GM23338 (cell line): ENCODE measurements around the gene MAN1B1.

ENCODE experiments used
- CTCF ChIP-seq, 2 experiments: fragments of 200-600 bp in 1 of 2; sonication (generic) in 1 of 2; conservative IDR thresholded peaks; 2 replicates each; pipeline versions ENCODE4 v1.5.1 to v1.6.1; 2016 to 2017; ENCODE audit warnings: antibody characterized with exemption in 2 of 2, low read depth in 2 of 2, mild to moderate bottlenecking in 2 of 2, moderate library complexity in 1 of 2
- EZH2 ChIP-seq: fragments of 200-600 bp; sonication (generic); IDR thresholded peaks from one replicate; pipeline ENCODE4 v1.8.0; 2017; ENCODE audit warnings: antibody characterized with exemption, mild to moderate bottlenecking, low read depth; ENCODE audit not compliant: unreplicated experiment
- NANOG ChIP-seq: IDR thresholded peaks from 2 replicates; pipeline ENCODE4 v1.6.1; 2016; ENCODE audit warnings: antibody characterized with exemption, borderline replicate concordance
- POLR2AphosphoS5 ChIP-seq: IDR thresholded peaks from 2 replicates; pipeline ENCODE4 v1.6.1; 2016; ENCODE audit warnings: antibody characterized with exemption, low read depth
- STAT1 ChIP-seq: IDR thresholded peaks from one replicate; pipeline ENCODE4 v1.6.1; 2016; ENCODE audit warnings: antibody characterized with exemption; ENCODE audit not compliant: unreplicated experiment

GRCh38 chr9:137037483-137037882 lies 49.3 kb upstream of the MAN1B1 start:
- TF ChIP-seq CTCF (conservative IDR thresholded peaks at IDR 0.05; ENCODE audit: low read depth in 2 of 2) (no peak), EZH2 (no peak), STAT1 (no peak), NANOG (no peak), POLR2AphosphoS5 (no peak)
